SK-N-SH (cell line): ENCODE data around the gene RBM48. TPM values are rescaled to one million over a fixed set of nuclear protein-coding genes. Genes with fewer than 3 reads are reported as not detected.

Experiments
- CTCF ChIA-PET: fragments of 300-600, 350-600 bp; formaldehyde crosslinking; extraction: SDS; loops from one replicate; lab custom pipeline; 2021; lab: Yijun Ruan, JAX
- POLR2A ChIA-PET: fragments of 350-600 bp; sonication (Branson Sonifier 250); formaldehyde crosslinking; extraction: SDS; loops from one replicate; lab custom pipeline; 2020; ENCODE audit warnings: antibody characterized with exemption, inconsistent platforms; lab: Yijun Ruan, JAX
- DNase-seq: peaks from one replicate; pipeline ENCODE4 v3.0.0; 2012
- H2AFZ ChIP-seq: fragments of 200-600 bp; sonication (generic); 2 replicates; pipeline ENCODE4 v1.8.1; 2016; ENCODE audit warnings: antibody characterized with exemption, mild to moderate bottlenecking, low read depth
- H3F3A ChIP-seq: fragments of 200-600 bp; sonication (generic); replicated peaks from 2 replicates; pipeline ENCODE3; 2016; ENCODE audit warnings: antibody characterized with exemption, mild to moderate bottlenecking; ENCODE audit not compliant: insufficient read depth
- H3K27ac ChIP-seq, 2 experiments: fragments of 200-500 bp in 1 of 2; fragments of 200-600 bp in 1 of 2; sonication (Bioruptor generic) in 1 of 2; sonication (generic), shearing (Covaris generic) in 1 of 2; 2 replicates each; pipeline versions ENCODE4 v1.5.1 to v1.6.1; 2014 to 2016; ENCODE audit warnings: low read depth in 2 of 2, inconsistent platforms in 1 of 2, low read length in 1 of 2, mild to moderate bottlenecking in 1 of 2, mixed read lengths in 1 of 2
- H3K27me3 ChIP-seq: fragments of 200-600 bp; sonication (generic), shearing (Covaris generic); 2 replicates; pipeline ENCODE4 v1.6.1; 2016; ENCODE audit warnings: mixed run types; ENCODE audit not compliant: insufficient read depth
- H3K36me3 ChIP-seq, 2 experiments: fragments of 200-500 bp in 1 of 2; fragments of 200-600 bp in 1 of 2; sonication (Bioruptor generic) in 1 of 2; sonication (generic) in 1 of 2; replicated peaks in 1 of 2; 2 replicates each; pipeline versions ENCODE3 to v1.5.1; 2014 to 2016; ENCODE audit warnings: low read length in 1 of 2, mild to moderate bottlenecking in 1 of 2; ENCODE audit not compliant: insufficient read depth in 2 of 2, control insufficient read depth in 1 of 2
- H3K4me1 ChIP-seq, 2 experiments: fragments of 200-500 bp in 1 of 2; fragments of 200-600 bp in 1 of 2; sonication (Bioruptor generic) in 1 of 2; sonication (generic), shearing (Covaris generic) in 1 of 2; 2 replicates each; pipeline versions ENCODE4 v1.5.1 to v1.6.1; 2014 to 2016; ENCODE audit warnings: low read depth in 1 of 2, low read length in 1 of 2, mixed run types in 1 of 2; ENCODE audit not compliant: insufficient read depth in 2 of 2, control insufficient read depth in 1 of 2
- H3K4me2 ChIP-seq: fragments of 200-600 bp; sonication (generic), shearing (Covaris generic); 2 replicates; pipeline ENCODE4 v1.6.1; 2017; ENCODE audit warnings: mixed run types
- H3K4me3 ChIP-seq, 2 experiments: fragments of 200-500 bp in 1 of 2; fragments of 200-600 bp in 1 of 2; sonication (Bioruptor generic) in 1 of 2; sonication (generic), shearing (Covaris generic) in 1 of 2; 2 replicates each; pipeline versions ENCODE4 v1.5.1 to v1.8.1; 2014 to 2016; ENCODE audit warnings: low read depth in 2 of 2, inconsistent platforms in 1 of 2, low read length in 1 of 2, mild to moderate bottlenecking in 1 of 2, mixed read lengths in 1 of 2, moderate library complexity in 1 of 2
- H3K79me2 ChIP-seq: fragments of 200-600 bp; sonication (generic); 2 replicates; pipeline ENCODE4 v1.8.1; 2017; ENCODE audit warnings: mild to moderate bottlenecking; ENCODE audit not compliant: insufficient read depth
- H3K9ac ChIP-seq: fragments of 200-600 bp; sonication (generic); 2 replicates; pipeline ENCODE4 v1.6.1; 2017; ENCODE audit warnings: mixed run types
- H3K9me2 ChIP-seq: fragments of 200-600 bp; sonication (generic); 2 replicates; pipeline ENCODE4 v1.6.1; 2017; ENCODE audit warnings: mixed run types
- H3K9me3 ChIP-seq: fragments of 200-600 bp; sonication (generic); 2 replicates; pipeline ENCODE4 v1.6.1; 2017; ENCODE audit warnings: mixed run types, mild to moderate bottlenecking, moderate library complexity
- H4K20me1 ChIP-seq: fragments of 200-600 bp; sonication (generic); 2 replicates; pipeline ENCODE4 v1.6.1; 2017; ENCODE audit warnings: mild to moderate bottlenecking, mixed run types; ENCODE audit not compliant: insufficient read depth
- CTCF ChIP-seq: fragments of 200-600 bp; sonication (generic); IDR thresholded peaks from 2 replicates; pipeline ENCODE4 v1.6.1; 2017; ENCODE audit warnings: antibody characterized with exemption, mild to moderate bottlenecking, moderate library complexity
- ELF1 ChIP-seq: IDR thresholded peaks from 2 replicates; pipeline ENCODE4 v1.4.0; 2012
- EP300 ChIP-seq, 2 experiments: IDR thresholded peaks; 2 replicates each; pipeline versions ENCODE4 v1.4.0 to v1.6.1; 2012; ENCODE audit warnings: borderline replicate concordance in 1 of 2, low read depth in 1 of 2, low read length in 1 of 2
- EZH2phosphoT487 ChIP-seq: fragments of 200-600 bp; sonication (generic); IDR thresholded peaks from 2 replicates; pipeline ENCODE4 v1.6.1; 2017; ENCODE audit warnings: low read depth, mixed run types, mild to moderate bottlenecking, antibody characterized with exemption, moderate library complexity, borderline replicate concordance
- FOSL2 ChIP-seq: IDR thresholded peaks from 2 replicates; pipeline ENCODE4 v1.4.0; 2012; ENCODE audit warnings: low read depth, mild to moderate bottlenecking, moderate library complexity, borderline replicate concordance
- FOXJ3 ChIP-seq: sonication (generic); formaldehyde crosslinking; IDR thresholded peaks from 2 replicates; pipeline ENCODE4 v1.5.1; 2020; ENCODE audit warnings: mild to moderate bottlenecking, missing genetic modification reagents
- GABPA ChIP-seq: IDR thresholded peaks from 2 replicates; pipeline ENCODE4 v1.4.0; 2012; ENCODE audit warnings: low read depth, mild to moderate bottlenecking
- GATA2 ChIP-seq: sonication (generic); formaldehyde crosslinking; IDR thresholded peaks from 2 replicates; pipeline ENCODE4 v1.5.0; 2020; ENCODE audit warnings: mild to moderate bottlenecking, missing genetic modification reagents
- JUND ChIP-seq: IDR thresholded peaks from 2 replicates; pipeline ENCODE4 v1.4.0; 2012
- MAX ChIP-seq: IDR thresholded peaks from 2 replicates; pipeline ENCODE4 v1.4.0; 2012; ENCODE audit warnings: low read depth
- MXI1 ChIP-seq: IDR thresholded peaks from 2 replicates; pipeline ENCODE4 v1.6.1; 2012; ENCODE audit warnings: mild to moderate bottlenecking, low read depth, low read length, improper control_type of control experiment
- NRF1 ChIP-seq: IDR thresholded peaks from 2 replicates; pipeline ENCODE4 v1.6.1; 2012; ENCODE audit warnings: low read depth, mild to moderate bottlenecking, low read length
- PBX3 ChIP-seq: IDR thresholded peaks from 2 replicates; pipeline ENCODE4; 2012
- RAD21 ChIP-seq: IDR thresholded peaks from 2 replicates; pipeline ENCODE4 v1.6.1; 2012; ENCODE audit warnings: mild to moderate bottlenecking, low read length
- RCOR1 ChIP-seq: fragments of 150-350 bp; IDR thresholded peaks from 2 replicates; pipeline ENCODE4 v1.6.1; 2017; ENCODE audit warnings: antibody characterized with exemption, low read length
- USF2 ChIP-seq: fragments of 150-350 bp; IDR thresholded peaks from 2 replicates; pipeline ENCODE4 v1.6.1; 2017; ENCODE audit warnings: antibody characterized with exemption, low read length, low read depth, borderline replicate concordance
- YY1 ChIP-seq: IDR thresholded peaks from 2 replicates; pipeline ENCODE4 v1.4.0; 2012; ENCODE audit warnings: low read depth, mild to moderate bottlenecking
- ZBTB33 ChIP-seq: IDR thresholded peaks from 2 replicates; pipeline ENCODE4 v1.4.0; 2012; ENCODE audit warnings: low read depth, borderline replicate concordance
- WGBS: methylation state at CpG from one replicate; pipeline ENCODE4 v1.1.6; 2017; ENCODE audit warnings: low lambda C conversion rate; 5-methylcytosine and 5-hydroxymethylcytosine counted together
- polyA plus RNA-seq, 3 experiments: library from polyadenylated mRNA; depleted of rRNA; stranded (reverse); fragments of >200 nt; gene quantifications; 2 replicates each; pipeline ENCODE4 v1.2.3, GENCODE V29; 2012
- TF ChIP-seq, protein P1 (sequence below): IDR thresholded peaks from 2 replicates; pipeline ENCODE4 v1.4.0; 2012; ENCODE audit warnings: low read depth, borderline replicate concordance
- TF ChIP-seq, protein P2 (sequence below): fragments of 150-350 bp; IDR thresholded peaks from 2 replicates; pipeline ENCODE4 v1.6.1; 2016; ENCODE audit warnings: mild to moderate bottlenecking, low read depth, low read length

Gene RBM48
- polyA plus RNA-seq, 1 of the 3 experiments (the other 2 are of a cell fraction): 4.7 TPM

- TF ChIP-seq GATA2 (CRISPR knock-in tag) (no peak), CTCF (no peak), USF2 (no peak), ZBTB33 (no peak)
Observed at GRCh38 chr7:92569137-92569536, 40.5 kb downstream of the RBM48 start (continued).

- Histone ChIP-seq H3K4me3 (no peak overlapping the region), H3K36me3 (peaks cover 80 to 93% of the 10 kb centered on the region in 2 experiments), H3K9me3 (no peaks in the 10 kb centered on the region), H4K20me1 (peaks cover 12% of the 10 kb centered on the region), H3K79me2 (peaks cover 53% of the 10 kb centered on the region), H3K27me3 (no peaks in the 10 kb centered on the region), H3K4me1 (no peaks in the 10 kb centered on the region), H3F3A (peaks cover 19% of the 10 kb centered on the region), H3K9me2 (no peaks in the 10 kb centered on the region), H3K9ac (no peak overlapping the region), H3K27ac (no peak overlapping the region), H2AFZ (no peak overlapping the region), H3K4me2 (no peak overlapping the region)
- DNase-seq: no peak
- ChIA-PET CTCF (interaction anchor here (1.2 to 1.7 kb wide), 2 partner anchors 11 to 14 kb away, joined by 3 to 9 read pairs; partner anchors contain the start of gene FAM133B), POLR2A (no interaction called here)
- 95% methylated on average over 3 of the region's 3 CpGs for WGBS
- no peak for TF ChIP-seq NRF1
- TF ChIP-seq PBX3: no peak
- TF ChIP-seq RAD21: no peak
- TF ChIP-seq YY1: no peak
- TF ChIP-seq MAX: no peak
- no peak for TF ChIP-seq EP300 (IDR thresholded peaks at IDR 0.05; ENCODE audit: borderline replicate concordance in 1 of 2, low read depth in 1 of 2, low read length in 1 of 2)
- TF ChIP-seq FOSL2: no peak
- no peak for TF ChIP-seq RCOR1
- TF ChIP-seq MXI1: no peak
- no peak for TF ChIP-seq ELF1
- TF ChIP-seq ZBTB33: no peak
- TF ChIP-seq GABPA: no peak
- no peak for TF ChIP-seq JUND
- no peak for TF ChIP-seq EZH2phosphoT487
- TF ChIP-seq GATA2 (CRISPR knock-in tag): no peak
- TF ChIP-seq FOXJ3 (CRISPR knock-in tag): no peak
- TF ChIP-seq, protein P1, sequence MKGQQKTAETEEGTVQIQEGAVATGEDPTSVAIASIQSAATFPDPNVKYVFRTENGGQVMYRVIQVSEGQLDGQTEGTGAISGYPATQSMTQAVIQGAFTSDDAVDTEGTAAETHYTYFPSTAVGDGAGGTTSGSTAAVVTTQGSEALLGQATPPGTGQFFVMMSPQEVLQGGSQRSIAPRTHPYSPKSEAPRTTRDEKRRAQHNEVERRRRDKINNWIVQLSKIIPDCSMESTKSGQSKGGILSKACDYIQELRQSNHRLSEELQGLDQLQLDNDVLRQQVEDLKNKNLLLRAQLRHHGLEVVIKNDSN: no peak
- TF ChIP-seq, protein P2, sequence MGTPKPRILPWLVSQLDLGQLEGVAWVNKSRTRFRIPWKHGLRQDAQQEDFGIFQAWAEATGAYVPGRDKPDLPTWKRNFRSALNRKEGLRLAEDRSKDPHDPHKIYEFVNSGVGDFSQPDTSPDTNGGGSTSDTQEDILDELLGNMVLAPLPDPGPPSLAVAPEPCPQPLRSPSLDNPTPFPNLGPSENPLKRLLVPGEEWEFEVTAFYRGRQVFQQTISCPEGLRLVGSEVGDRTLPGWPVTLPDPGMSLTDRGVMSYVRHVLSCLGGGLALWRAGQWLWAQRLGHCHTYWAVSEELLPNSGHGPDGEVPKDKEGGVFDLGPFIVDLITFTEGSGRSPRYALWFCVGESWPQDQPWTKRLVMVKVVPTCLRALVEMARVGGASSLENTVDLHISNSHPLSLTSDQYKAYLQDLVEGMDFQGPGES: no peak
Observed at GRCh38 chr7:92576296-92576695, 47.7 kb downstream of the RBM48 start.
